Upper lobe of left lung (tissue), 4 donors: Measurements from ENCODE around the gene KCNH3.

ENCODE experiments used
- EP300 ChIP-seq, 4 donors: sonication (generic); formaldehyde crosslinking; IDR thresholded peaks; one replicate each; pipeline ENCODE4 v1.5.1; 2017; ENCODE audit warnings: antibody characterized with exemption in 4 of 4, control low read depth in 2 of 4
- POLR2AphosphoS5 ChIP-seq, 2 donors: sonication (generic); formaldehyde crosslinking; IDR thresholded peaks; one replicate each; pipeline ENCODE4 v1.5.1; 2017; ENCODE audit warnings: antibody characterized with exemption in 2 of 2
- TF ChIP-seq, protein P1 (sequence below), 6 experiments: fragments of 450-650 bp in 4 of 6; fragments of 200-600 bp in 2 of 6; sonication (generic) in 2 of 6; IDR thresholded peaks; one replicate each; pipeline ENCODE4 v1.5.1; 2016 to 2019; ENCODE audit warnings: antibody characterized with exemption in 6 of 6

DNA sequence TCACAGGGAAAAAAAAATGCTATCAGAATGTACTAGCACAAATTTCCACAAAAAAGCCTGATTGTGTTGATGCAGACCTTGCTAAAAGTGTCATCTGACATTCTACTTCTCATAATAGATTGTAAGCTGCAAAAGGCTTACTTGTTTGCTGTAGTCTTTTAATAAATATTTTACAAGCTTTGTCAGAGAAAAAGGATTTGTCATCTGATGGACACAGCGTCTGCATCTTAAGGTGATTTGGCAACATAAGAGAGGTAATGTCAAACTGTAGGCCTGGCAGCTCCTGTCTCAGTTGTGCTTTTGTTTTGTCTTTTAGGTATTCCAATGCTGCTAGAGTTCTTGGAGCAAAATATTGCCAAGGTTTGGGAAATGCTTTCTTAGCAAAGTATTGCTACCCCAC, 26.3 kb upstream of the KCNH3 start:
- TF ChIP-seq, protein P1, sequence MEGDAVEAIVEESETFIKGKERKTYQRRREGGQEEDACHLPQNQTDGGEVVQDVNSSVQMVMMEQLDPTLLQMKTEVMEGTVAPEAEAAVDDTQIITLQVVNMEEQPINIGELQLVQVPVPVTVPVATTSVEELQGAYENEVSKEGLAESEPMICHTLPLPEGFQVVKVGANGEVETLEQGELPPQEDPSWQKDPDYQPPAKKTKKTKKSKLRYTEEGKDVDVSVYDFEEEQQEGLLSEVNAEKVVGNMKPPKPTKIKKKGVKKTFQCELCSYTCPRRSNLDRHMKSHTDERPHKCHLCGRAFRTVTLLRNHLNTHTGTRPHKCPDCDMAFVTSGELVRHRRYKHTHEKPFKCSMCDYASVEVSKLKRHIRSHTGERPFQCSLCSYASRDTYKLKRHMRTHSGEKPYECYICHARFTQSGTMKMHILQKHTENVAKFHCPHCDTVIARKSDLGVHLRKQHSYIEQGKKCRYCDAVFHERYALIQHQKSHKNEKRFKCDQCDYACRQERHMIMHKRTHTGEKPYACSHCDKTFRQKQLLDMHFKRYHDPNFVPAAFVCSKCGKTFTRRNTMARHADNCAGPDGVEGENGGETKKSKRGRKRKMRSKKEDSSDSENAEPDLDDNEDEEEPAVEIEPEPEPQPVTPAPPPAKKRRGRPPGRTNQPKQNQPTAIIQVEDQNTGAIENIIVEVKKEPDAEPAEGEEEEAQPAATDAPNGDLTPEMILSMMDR (IDR thresholded peaks at IDR 0.05), result no peak
- TF ChIP-seq EP300 (IDR thresholded peaks at IDR 0.05) (no peak), POLR2AphosphoS5 (IDR thresholded peaks at IDR 0.05) (no peak)
